Jurkat, Clone E6-1 (cell line): ENCODE results near the gene PER3. TPM values are rescaled to one million over a fixed set of nuclear protein-coding genes. Genes with fewer than 3 reads are reported as not detected.
A peak's percentile ranks its signal among the peaks of the same experiment; 100 is the strongest.

ENCODE experiments used
- DNase-seq: peaks from one replicate; pipeline ENCODE4 v3.0.0-alpha.2; 2011; ENCODE audit warnings: low read depth, low spot score
- H3K4me3 ChIP-seq: 2 replicates; pipeline ENCODE4 v1.5.1; 2011; ENCODE audit warnings: mild to moderate bottlenecking, low read length, control low read depth, moderate library complexity
- polyA plus RNA-seq: library from polyadenylated mRNA; unstranded; fragments of >200 nt; gene quantifications from one replicate; pipeline ENCODE4 v1.2.1, GENCODE V29; 2012; ENCODE audit warnings: missing spikeins; ENCODE audit not compliant: insufficient read length, insufficient read depth

Gene PER3
- polyA plus RNA-seq = 4.7 TPM

DNA sequence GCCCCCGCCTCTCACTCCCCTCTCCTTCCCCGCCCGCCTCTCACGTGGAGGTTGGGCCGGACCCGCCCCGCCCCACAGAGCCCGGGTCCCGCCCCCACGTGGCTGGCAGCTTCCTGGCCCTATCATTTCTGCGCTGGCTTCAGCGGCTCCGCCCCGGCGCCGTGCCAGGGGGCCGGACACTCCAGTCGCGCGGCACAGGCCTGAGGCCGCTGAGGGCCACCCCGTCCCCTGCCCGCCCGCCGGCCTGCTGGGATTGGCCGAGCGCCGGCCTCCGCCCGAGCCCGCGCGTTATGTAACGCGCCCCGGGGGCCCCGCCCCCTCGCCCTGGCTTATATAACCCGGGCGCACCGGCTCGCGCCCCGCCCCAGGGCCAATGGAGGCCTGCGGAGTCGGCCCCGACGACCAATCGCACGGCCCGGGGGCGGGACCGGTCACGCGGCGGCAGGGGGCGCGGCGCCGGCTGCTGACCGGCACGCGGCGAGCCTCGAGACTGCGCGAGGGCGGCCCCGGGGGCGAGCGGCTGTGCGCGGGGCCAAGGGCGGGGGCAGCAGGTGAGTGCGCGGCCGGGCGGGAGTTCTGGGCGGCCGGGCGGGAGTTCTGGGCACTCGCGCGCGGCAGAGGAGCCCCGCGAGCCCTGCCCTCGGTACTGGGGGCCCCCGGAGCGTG, at the start of gene PER3:
Gene PER3 (plus strand): TSS at position 466 of the 666 bp plus-strand sequence. CDS start 587 bp downstream, outside the sequence.
- peak; percentile 59 for DNase-seq
- H3K4me3 ChIP-seq = peak within 1 kb of the TSS; percentile 41

DNA sequence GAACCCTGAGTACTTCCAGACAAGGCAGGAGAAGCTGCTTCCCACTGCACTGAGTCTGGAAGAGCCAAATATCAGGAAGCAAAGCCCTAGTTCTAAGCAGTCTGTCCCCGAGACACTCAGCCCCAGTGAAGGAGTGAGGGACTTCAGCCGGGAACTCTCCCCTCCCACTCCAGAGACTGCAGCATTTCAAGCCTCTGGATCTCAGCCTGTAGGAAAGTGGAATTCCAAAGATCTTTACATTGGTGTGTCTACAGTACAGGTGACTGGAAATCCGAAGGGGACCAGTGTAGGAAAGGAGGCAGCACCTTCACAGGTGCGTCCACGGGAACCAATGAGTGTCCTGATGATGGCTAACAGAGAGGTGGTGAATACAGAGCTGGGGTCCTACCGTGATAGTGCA, 46.0 kb upstream of the PER3 start:
- H3K4me3 ChIP-seq = no peak overlapping the region
- DNase-seq = no peak

DNA sequence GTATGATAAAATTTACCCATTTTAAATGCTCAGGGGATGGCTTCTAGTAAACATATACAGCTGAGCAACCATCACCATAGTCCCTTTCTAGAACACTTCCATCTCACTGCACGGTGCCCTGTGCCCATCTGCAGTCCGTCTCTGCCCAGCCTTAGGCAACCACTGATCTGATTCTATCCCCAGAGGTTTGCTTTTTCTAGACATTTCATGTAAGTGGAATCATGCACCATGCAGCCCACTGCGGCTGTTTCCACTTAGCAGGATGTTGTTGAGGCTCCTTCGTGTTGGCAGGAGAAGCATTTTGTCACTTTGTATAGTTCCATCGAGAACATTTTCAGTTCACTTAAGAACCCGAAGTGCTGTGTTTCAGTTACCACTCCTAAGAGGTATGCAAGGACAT, 40.7 kb upstream of the PER3 start:
- no peak for DNase-seq
- H3K4me3 ChIP-seq = no peak overlapping the region

DNA sequence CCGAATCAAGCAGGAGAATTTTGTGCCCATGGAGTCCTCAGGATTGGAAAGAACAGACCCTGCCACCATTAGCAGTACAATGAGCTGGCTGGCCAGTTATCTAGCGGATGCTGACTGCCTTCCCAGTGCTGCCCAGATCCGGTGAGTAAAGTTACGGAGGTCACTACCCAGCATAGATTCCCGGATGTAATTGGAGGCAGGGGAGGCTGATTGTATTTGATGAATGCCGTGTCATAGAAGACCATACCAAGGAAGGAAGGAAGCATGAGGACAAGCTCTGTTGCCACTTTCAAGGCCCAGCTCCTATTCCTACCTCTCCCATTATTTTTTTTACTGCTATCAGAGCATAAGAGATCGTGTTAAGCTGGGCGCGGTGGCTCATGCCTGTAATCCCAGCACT, 39.2 kb upstream of the PER3 start:
- H3K4me3 ChIP-seq = no peak overlapping the region
- DNase-seq = no peak

DNA sequence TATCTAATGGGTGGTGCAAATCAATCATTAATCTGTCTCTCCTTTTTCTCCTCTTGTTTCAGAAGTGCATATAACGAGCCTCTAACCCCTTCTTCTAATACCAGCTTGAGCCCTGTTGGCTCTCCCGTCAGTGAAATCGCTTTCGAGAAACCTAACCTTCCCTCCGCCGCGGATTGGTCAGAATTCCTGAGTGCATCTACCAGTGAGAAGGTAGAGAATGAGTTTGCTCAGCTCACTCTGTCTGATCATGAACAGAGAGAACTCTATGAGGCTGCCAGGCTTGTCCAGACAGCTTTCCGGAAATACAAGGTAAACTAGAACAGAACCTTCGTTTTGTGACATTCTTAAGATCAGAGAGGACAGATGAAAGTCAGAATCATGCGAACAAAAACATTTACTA, 38.3 kb upstream of the PER3 start:
- H3K4me3 ChIP-seq = no peak overlapping the region
- DNase-seq = no peak

DNA sequence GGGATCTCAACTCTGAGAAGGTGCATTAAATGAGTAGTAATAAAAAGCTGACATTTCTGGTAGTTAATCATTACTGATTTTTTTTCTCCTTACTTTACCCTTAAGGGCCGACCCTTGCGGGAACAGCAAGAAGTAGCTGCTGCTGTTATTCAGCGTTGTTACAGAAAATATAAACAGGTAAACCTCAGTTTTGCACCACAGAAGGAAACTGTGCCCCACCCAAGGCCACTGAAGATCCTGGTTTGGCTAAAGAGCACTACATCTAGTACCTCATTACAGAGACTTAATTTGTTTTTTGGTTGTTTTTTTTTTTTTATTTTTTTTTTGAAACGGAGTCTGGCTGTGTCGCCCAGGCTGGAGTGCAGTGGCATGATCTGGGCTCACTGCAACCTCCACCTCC, 36.5 kb upstream of the PER3 start:
- no peak overlapping the region for H3K4me3 ChIP-seq
- no peak for DNase-seq

DNA sequence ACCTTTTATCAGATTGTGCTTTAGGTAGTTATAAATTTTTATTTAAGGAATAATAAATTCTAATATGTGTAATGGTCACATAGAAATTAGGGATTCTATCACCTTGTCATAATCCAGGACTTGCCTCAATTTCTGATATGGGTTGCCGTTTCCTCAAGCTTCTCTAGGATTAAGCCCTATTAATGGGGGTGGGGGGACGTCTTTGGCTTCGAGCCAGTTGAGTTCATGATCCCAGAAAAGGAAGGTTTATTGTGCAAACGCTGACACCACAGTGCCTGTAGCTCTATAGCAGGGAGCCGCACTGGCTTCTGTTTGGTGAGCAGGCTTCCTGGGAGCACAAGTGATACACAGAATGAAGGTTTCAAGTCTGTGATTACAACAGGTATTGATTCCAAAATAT, 35.0 kb upstream of the PER3 start:
- no peak overlapping the region for H3K4me3 ChIP-seq
- DNase-seq = no peak

DNA sequence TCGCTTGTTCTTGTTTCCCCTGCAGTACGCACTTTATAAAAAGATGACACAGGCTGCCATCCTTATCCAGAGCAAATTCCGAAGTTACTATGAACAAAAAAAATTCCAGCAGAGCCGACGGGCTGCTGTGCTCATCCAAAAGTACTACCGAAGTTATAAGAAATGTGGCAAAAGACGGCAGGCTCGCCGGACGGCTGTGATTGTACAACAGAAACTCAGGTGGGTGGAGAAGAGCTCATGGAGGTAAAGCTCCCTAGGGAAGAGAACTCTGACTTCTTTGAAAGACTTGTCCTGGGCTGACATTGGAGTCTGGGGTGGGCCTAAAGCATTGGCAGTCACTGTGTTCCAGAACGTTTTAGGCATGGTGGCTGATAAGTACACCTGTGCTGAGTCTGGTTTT, 32.9 kb upstream of the PER3 start:
- no peak overlapping the region for H3K4me3 ChIP-seq
- no peak for DNase-seq

DNA sequence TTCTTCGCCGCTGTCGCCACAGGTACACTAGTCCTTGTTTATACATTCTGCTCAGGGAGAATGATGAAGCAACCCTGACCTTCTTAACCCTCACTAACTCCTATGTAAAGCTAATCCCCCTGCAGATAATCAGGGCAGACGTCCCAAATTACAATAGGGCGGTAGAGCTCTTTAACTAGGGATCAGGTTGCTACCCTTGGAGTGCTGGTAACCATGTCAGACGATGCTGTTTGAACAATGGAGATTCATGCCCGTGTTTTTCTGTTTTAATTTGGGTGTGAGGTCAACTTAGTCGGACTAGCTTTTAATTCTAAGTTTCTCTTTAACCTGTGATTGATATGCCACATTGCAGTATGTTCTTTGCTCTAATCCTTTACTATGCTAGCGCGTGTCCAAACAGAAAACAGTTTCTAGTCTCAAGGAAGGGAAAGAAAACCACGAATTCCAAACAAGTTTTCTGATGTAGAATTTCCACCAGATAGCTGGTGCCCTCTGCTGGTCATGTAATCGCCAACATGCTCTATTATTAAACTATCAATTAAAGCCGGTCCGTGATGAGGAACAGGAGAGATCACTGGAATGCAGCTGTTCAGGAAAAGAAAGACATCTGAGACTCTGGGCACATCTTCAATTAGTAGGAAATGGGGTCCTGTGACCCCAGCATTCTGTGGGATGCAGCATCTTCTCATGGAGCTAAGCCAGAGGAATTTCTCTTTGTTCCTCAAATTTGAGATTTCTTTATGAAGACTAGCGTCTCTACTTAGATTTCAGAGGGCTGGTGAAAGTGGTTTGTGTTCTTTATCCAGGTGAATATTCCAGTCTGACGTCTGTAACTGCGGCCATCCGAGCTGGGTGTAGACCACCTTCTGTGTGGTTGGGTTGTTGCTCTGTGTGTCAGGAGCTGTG, 31.3 kb upstream of the PER3 start:
- H3K4me3 ChIP-seq = no peak overlapping the region
- peak; percentile 28 for DNase-seq

DNA sequence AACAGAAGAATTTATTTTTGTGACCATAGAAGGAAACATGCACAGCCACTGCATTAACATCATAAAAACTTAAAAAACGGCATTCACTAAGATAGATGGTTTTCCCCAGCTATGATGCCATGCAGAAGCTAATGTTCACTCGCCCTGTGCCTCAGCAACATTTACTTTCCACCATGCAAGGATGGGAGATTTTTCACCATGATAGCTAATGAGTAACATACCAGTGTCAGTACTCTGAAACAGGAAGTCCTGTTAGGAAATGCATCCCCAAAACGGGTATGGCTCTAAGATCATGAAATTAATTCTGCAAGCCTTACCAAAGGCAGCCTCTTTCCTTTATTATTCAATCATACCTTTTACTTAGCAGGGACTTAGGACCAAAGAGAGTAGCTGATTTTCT, 30.4 kb upstream of the PER3 start:
- H3K4me3 ChIP-seq = no peak overlapping the region
- DNase-seq = no peak

DNA sequence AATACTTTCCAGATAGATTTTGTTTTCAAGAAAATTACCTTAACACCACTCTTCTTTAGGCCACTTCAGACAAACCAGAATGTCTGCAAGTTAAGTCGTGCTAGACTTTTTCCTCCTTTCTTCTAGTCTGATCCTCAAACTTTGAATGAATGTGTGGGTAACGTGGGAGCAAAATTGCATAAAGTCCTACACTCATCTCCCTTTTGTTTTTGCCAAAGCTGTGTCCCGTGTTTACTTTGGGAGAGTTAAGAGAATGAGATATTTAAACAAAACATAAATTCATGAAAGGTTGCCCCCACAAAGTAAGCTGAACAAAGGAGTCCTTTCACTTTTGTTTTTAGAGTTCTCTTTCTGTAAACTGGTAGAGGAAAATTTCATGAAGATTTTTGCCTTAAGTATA, 29.9 kb upstream of the PER3 start:
- H3K4me3 ChIP-seq = no peak overlapping the region
- no peak for DNase-seq

DNA sequence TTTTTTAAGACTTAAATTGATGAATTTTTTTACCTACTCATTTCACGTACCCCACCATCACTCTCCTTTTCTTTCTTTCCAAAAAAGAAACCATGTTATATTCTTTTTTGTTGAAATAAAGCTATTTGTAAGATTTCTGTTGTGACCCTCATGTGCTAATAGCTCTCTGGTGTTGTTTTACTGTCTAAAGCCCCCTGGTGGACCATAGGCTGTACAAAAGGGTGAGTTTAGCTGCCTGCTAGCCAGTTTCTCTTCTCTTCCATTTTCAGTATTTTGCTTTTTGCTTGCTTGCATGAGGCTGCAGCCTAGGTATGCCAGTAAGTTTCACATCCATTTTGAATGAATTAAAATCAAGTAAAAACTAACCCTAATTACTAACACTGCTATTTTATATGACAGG, 28.6 kb upstream of the PER3 start:
- H3K4me3 ChIP-seq = no peak overlapping the region
- peak; percentile 11 for DNase-seq

DNA sequence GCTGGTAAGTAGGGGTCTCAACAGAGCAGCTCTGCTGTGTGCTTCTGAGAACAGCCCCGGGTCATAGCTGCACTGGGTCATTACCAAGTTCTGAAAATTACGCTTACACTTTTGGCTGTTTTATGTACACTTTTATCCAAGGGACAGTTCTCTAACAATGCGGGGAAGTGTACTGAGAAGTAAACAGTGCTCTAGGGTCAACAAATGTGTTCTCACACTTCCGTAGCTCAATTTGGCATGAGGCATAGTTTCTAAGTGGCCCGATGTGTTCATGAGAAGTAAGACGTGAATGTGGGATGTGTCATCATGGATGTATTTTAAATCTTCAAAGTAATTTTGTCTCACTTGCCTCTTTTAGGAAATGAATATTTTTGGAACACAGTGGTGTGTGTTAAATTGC, 23.8 kb upstream of the PER3 start:
- no peak for DNase-seq
- H3K4me3 ChIP-seq = no peak overlapping the region

DNA sequence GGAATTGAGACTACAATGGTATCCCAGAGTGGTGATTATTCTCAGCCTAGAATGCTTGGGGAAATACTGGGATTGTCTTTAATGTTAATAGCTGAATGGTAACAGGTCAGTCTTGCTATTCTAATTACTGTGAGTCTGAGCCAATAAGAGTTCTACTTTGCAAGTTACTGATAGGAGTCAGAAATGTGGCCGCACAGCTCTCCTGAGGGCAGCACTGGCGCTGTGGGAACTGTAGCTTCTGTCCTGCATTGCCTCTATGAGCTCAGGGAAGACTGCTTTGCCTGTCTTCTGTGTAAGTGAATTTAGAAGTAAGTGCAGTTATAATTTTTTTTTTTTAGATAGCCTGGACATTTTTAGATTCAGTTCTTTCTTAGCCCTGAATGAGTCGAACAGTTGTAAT, 23.0 kb upstream of the PER3 start:
- no peak overlapping the region for H3K4me3 ChIP-seq
- DNase-seq = no peak

DNA sequence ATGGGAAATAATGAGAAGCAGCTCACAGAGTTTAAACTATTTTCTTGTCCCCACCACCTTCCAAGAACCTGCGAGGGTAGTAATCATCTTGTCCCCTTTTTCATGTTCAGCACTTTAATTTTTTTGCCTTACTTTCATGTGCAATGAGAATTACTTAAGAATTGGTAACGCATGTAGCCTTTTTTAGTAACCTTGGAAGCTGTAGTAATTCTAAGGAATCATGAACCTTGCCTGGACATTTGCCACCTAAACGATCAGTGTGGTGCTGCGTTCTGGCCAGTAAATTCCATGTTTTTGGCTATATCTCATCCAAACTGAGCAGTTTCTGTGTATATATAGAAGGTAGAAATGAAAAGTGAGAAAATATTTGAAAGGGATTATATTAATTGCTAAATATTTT, 16.9 kb upstream of the PER3 start:
- DNase-seq = no peak
- no peak overlapping the region for H3K4me3 ChIP-seq

DNA sequence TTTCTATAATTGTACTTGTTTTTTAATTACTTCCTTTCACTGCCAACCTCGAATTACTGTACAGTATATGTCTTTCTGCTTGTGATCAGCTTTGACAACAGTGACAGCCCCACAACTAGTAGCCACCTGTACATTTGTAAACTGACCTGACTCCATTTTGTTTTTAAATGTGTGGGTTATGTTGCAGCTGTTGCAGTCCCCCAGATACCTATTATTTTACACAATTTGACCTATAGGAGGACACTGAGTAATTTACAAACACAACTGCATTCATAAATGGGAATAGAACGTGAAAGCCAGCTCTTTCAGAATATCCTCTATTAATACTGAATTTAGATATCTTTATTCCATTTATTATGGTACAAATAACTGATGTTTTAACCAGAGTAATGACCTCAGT, 15.5 kb upstream of the PER3 start:
- DNase-seq = no peak
- H3K4me3 ChIP-seq = no peak overlapping the region

DNA sequence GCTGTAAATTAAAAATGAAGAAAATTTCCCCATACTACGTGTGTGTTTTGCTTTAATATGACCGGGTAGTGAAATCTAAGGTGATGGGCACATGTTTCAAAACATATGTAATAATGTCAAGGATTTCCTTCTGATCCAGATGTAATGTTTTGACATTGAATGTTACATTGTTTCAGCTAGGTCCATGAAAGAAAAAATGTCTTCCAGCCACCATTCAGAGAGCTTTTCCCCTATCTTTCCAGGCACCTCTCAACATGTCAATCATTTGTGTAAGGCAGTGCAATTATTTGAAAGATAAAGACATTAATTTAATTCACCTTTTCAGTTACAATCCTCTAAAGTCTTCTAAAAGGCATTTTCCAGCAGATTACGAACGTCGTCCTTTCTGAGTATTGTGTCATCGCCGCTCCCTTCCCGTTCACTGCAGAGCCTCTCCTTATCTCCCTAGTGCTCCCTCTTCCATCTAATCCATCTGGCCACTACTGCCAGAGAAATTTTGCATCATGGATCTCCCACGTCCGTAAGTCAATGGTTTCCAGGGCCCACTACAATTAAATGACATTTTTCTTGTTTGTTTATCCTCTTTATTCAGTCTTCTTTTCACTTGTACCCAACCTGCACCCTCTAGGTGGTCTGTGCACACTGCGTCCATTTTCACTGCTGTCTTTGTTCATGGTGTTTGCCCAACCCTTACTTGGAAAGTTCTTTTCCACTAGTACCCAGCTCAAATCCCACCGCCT, 14.2 kb upstream of the PER3 start:
- DNase-seq = no peak
- H3K4me3 ChIP-seq = no peak overlapping the region

DNA sequence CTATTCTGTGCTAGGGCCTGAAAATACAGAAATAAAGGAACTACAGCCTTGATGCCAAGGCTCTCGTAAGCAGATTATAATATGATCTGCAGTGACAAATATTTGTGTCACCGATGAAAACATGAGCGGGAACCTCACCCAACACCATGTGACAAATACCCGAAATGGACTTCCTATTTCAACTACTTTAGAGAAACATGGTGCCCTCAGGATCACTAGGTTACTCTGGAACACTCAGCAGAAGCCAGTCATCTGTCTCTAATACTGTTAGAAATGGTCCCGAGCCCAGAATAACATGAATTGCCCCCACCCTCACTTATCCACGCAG, 13.5 kb upstream of the PER3 start:
- no peak for DNase-seq
- H3K4me3 ChIP-seq = peak overlapping the region; percentile 87

DNA sequence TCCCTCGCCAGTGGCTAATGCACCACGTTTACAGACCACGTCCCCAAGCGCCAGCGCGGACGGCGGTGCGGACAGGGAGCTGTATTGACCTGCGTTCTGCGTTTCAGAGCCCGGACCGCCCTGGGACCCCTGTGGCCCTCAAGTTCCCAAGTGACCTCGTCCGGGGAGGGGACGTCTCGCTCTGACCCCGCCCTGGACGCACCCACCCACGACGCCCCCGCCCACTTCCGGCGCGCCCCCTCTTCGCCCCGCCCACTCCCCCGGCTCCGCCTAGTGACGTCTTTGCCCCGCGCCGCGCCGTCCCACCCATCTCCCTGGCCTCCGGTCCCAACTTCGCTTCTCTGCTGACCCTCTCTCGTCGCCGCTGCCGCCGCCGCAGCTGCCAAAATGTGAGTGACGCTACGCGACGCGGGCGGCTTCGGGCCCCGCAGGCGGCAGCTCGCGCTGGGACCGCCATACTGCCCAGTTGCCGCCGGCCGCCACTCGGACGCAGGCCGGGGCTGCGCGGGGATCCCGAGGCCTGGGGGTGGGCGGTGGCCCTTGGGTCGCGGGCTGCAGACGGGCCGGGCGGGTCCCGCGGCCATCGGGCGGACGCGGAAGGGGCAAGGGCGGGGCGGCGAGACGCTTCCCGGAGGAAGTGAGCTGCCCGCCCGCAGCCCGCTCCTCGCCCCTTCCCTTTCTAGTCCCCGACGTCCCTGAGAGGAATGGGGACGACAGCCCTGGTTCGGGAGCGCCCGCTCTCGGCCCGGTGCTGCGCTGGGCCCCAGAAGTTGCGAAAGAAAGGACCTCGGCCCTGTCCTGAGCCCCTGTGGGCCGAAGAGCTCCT, 12.9 kb upstream of the PER3 start, which contains the start of gene VAMP3:
Gene VAMP3 (plus strand): TSS at position 300 of the 826 bp plus-strand sequence. CDS start 88 bp downstream, at position 388.
- peak within 1 kb of the TSS; percentile 87 for H3K4me3 ChIP-seq
- DNase-seq = peak; percentile 35
